ENCODE measurements around the gene ITPK1.

The ITPK1 gene

GRCh38 chr14:93042968-93043940 lies 72.5 kb downstream of the ITPK1 start:
- TF ChIP-seq TAF1 (IDR thresholded peaks at IDR 0.05; ENCODE audit: borderline replicate concordance, insufficient read depth, low read length), result no peak
- no peak for TF ChIP-seq POLR2AphosphoS5 (IDR thresholded peaks at IDR 0.05; ENCODE audit: low read depth, low read length)
- no peak for TF ChIP-seq FOXP2 (optimal IDR thresholded peaks at IDR 0.05; ENCODE audit: borderline replicate concordance, extremely low read depth, extremely low read length, insufficient read depth)
- no peak for TF ChIP-seq SIN3A (IDR thresholded peaks at IDR 0.05; ENCODE audit: borderline replicate concordance, insufficient read depth, low read length)
- no peak for TF ChIP-seq REST (IDR thresholded peaks at IDR 0.05; ENCODE audit: insufficient read depth in 1 of 2, low read depth in 2 of 2, low read length in 2 of 2)

DNA sequence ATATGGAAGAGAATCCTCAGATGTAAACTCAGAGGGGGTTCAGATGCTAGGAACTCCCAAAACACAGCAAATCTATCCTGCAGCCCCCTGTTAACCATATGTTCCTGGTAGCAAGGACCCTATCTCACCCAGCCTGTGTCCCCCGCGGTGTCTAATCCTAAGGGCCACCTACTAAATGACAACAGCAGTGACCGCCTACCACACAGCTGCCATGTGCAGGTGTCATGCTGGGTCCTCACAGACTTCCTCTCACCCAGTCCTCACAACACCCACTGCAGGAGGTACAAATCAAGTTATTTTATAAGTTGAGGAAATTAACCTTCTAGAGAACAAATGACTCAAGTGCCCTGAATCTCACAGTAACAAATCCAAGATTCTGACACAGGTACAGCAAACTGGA lies 73.9 kb downstream of the ITPK1 start:
- TF ChIP-seq FOXP2 (optimal IDR thresholded peaks at IDR 0.05; ENCODE audit: borderline replicate concordance, extremely low read depth, extremely low read length, insufficient read depth) (no peak), POLR2AphosphoS5 (IDR thresholded peaks at IDR 0.05; ENCODE audit: low read depth, low read length) (no peak), TAF1 (IDR thresholded peaks at IDR 0.05; ENCODE audit: borderline replicate concordance, insufficient read depth, low read length) (no peak), SIN3A (IDR thresholded peaks at IDR 0.05; ENCODE audit: borderline replicate concordance, insufficient read depth, low read length) (no peak), REST (IDR thresholded peaks at IDR 0.05; ENCODE audit: insufficient read depth in 1 of 2, low read depth in 2 of 2, low read length in 2 of 2) (no peak)

- TF ChIP-seq TAF1 (IDR thresholded peaks at IDR 0.05; ENCODE audit: borderline replicate concordance, insufficient read depth, low read length), result no peak
- no peak for TF ChIP-seq REST (IDR thresholded peaks at IDR 0.05; ENCODE audit: insufficient read depth in 1 of 2, low read depth in 2 of 2, low read length in 2 of 2)
- TF ChIP-seq SIN3A (IDR thresholded peaks at IDR 0.05; ENCODE audit: borderline replicate concordance, insufficient read depth, low read length), result no peak
- TF ChIP-seq FOXP2 (optimal IDR thresholded peaks at IDR 0.05; ENCODE audit: borderline replicate concordance, extremely low read depth, extremely low read length, insufficient read depth), result no peak
- no peak for TF ChIP-seq POLR2AphosphoS5 (IDR thresholded peaks at IDR 0.05; ENCODE audit: low read depth, low read length)
Observed at GRCh38 chr14:93040982-93041381, 74.7 kb downstream of the ITPK1 start.

DNA sequence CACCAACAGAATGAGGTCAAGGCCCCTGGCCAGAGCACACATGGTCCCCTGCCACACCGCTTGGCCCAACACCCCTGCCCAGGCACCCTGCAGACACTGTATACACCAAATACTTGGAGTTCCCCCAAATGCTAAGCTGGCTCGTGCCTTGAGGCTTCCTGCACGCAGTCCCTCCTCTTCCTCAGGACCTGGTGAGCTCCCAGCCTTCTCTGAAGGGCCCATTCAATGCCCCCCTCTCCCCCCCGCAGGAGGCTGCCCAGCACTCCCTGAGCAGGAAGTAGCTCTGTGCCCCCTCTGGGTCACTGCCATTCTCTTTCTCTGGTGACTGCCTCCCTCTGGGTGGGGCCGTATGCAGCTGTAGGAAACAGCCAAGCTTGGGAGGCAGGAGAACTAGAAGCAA lies 75.3 kb downstream of the ITPK1 start:
- TF ChIP-seq REST (IDR thresholded peaks at IDR 0.05; ENCODE audit: insufficient read depth in 1 of 2, low read depth in 2 of 2, low read length in 2 of 2), result no peak
- TF ChIP-seq FOXP2 (optimal IDR thresholded peaks at IDR 0.05; ENCODE audit: borderline replicate concordance, extremely low read depth, extremely low read length, insufficient read depth), result no peak
- no peak for TF ChIP-seq SIN3A (IDR thresholded peaks at IDR 0.05; ENCODE audit: borderline replicate concordance, insufficient read depth, low read length)
- no peak for TF ChIP-seq POLR2AphosphoS5 (IDR thresholded peaks at IDR 0.05; ENCODE audit: low read depth, low read length)
- TF ChIP-seq TAF1 (IDR thresholded peaks at IDR 0.05; ENCODE audit: borderline replicate concordance, insufficient read depth, low read length), result no peak

Data from PFSK-1 (cell line).